DOHH2 (cell line): Measurements from ENCODE around the gene ISLR2.

Experiments
- H3F3A ChIP-seq: fragments of 200-600 bp; sonication (generic), shearing (Covaris generic); 2 replicates; pipeline ENCODE4 v1.6.0; 2016; ENCODE audit warnings: antibody characterized with exemption, mild to moderate bottlenecking; ENCODE audit not compliant: control insufficient read depth, insufficient read depth
- H3K27ac ChIP-seq: fragments of 200-600 bp; sonication (generic); 2 replicates; pipeline ENCODE4 v1.5.1; 2014; ENCODE audit warnings: low read depth, mild to moderate bottlenecking, low read length, moderate library complexity
- H3K27me3 ChIP-seq: fragments of 200-600 bp; sonication (generic); 2 replicates; pipeline ENCODE4 v1.6.1; 2014; ENCODE audit warnings: mild to moderate bottlenecking, low read length, mixed read lengths; ENCODE audit not compliant: control insufficient read depth
- H3K36me3 ChIP-seq: fragments of 200-600 bp; sonication (generic); 2 replicates; pipeline ENCODE4 v1.6.1; 2014; ENCODE audit warnings: mild to moderate bottlenecking, low read length, moderate library complexity, mixed read lengths; ENCODE audit not compliant: control insufficient read depth
- H3K4me1 ChIP-seq: fragments of 200-600 bp; sonication (generic); 2 replicates; pipeline ENCODE4 v1.6.1; 2014; ENCODE audit warnings: mild to moderate bottlenecking, low read length, mixed read lengths; ENCODE audit not compliant: control insufficient read depth
- H3K4me2 ChIP-seq: fragments of 200-600 bp; sonication (generic); 2 replicates; pipeline ENCODE4 v1.6.0; 2014; ENCODE audit warnings: mild to moderate bottlenecking, low read length, moderate library complexity
- H3K4me3 ChIP-seq: fragments of 200-600 bp; sonication (generic); 2 replicates; pipeline ENCODE4 v1.5.1; 2014; ENCODE audit warnings: mild to moderate bottlenecking, low read length, mixed read lengths
- H3K79me2 ChIP-seq: fragments of 200-600 bp; sonication (generic); 2 replicates; pipeline ENCODE4 v1.6.1; 2014; ENCODE audit warnings: mild to moderate bottlenecking, low read length, mixed read lengths; ENCODE audit not compliant: control insufficient read depth
- H3K9me2 ChIP-seq: fragments of 200-600 bp; sonication (generic); replicated peaks from 2 replicates; pipeline ENCODE4 v1.6.1; 2014; ENCODE audit warnings: mild to moderate bottlenecking, low read length, mixed read lengths; ENCODE audit not compliant: control insufficient read depth
- H3K9me3 ChIP-seq: fragments of 200-600 bp; sonication (generic); 2 replicates; pipeline ENCODE4 v1.6.1; 2014; ENCODE audit warnings: antibody characterized with exemption, low read length, mixed read lengths; ENCODE audit not compliant: control insufficient read depth, insufficient read depth
- H4K20me1 ChIP-seq: fragments of 200-600 bp; sonication (generic); 2 replicates; pipeline ENCODE4 v1.6.0; 2014; ENCODE audit warnings: low read depth, mild to moderate bottlenecking, antibody characterized with exemption, low read length, moderate library complexity; ENCODE audit not compliant: control insufficient read depth, insufficient read depth
- EZH2phosphoT487 ChIP-seq: fragments of 200-600 bp; sonication (generic); IDR thresholded peaks from 2 replicates; pipeline ENCODE4 v1.6.1; 2017; ENCODE audit warnings: borderline replicate concordance, mild to moderate bottlenecking, antibody characterized with exemption, low read length, moderate library complexity, mixed read lengths
- TF ChIP-seq, protein P1 (sequence below): fragments of 200-600 bp; sonication (generic); IDR thresholded peaks from one replicate; pipeline ENCODE4 v1.5.1; 2014; ENCODE audit warnings: antibody characterized with exemption, mild to moderate bottlenecking, low read depth, low read length; ENCODE audit not compliant: poor library complexity, severe bottlenecking

The ISLR2 gene

GRCh38 chr15:74170875-74171578 is 40.6 kb downstream of the ISLR2 start:
- H3K4me3 ChIP-seq: no peak overlapping the region
- no peaks in the 10 kb centered on the region for H3K27me3 ChIP-seq
- TF ChIP-seq EZH2phosphoT487: no peak
- TF ChIP-seq, protein P1, sequence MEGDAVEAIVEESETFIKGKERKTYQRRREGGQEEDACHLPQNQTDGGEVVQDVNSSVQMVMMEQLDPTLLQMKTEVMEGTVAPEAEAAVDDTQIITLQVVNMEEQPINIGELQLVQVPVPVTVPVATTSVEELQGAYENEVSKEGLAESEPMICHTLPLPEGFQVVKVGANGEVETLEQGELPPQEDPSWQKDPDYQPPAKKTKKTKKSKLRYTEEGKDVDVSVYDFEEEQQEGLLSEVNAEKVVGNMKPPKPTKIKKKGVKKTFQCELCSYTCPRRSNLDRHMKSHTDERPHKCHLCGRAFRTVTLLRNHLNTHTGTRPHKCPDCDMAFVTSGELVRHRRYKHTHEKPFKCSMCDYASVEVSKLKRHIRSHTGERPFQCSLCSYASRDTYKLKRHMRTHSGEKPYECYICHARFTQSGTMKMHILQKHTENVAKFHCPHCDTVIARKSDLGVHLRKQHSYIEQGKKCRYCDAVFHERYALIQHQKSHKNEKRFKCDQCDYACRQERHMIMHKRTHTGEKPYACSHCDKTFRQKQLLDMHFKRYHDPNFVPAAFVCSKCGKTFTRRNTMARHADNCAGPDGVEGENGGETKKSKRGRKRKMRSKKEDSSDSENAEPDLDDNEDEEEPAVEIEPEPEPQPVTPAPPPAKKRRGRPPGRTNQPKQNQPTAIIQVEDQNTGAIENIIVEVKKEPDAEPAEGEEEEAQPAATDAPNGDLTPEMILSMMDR: no peak
- no peaks in the 10 kb centered on the region for H4K20me1 ChIP-seq
- H3K9me3 ChIP-seq: no peaks in the 10 kb centered on the region
- H3K4me1 ChIP-seq: no peaks in the 10 kb centered on the region
- no peaks in the 10 kb centered on the region for H3K36me3 ChIP-seq
- H3F3A ChIP-seq: no peaks in the 10 kb centered on the region
- H3K4me2 ChIP-seq: no peak overlapping the region
- no peaks in the 10 kb centered on the region for H3K79me2 ChIP-seq
- H3K9me2 ChIP-seq: no peaks in the 10 kb centered on the region
- no peak overlapping the region for H3K27ac ChIP-seq

DNA sequence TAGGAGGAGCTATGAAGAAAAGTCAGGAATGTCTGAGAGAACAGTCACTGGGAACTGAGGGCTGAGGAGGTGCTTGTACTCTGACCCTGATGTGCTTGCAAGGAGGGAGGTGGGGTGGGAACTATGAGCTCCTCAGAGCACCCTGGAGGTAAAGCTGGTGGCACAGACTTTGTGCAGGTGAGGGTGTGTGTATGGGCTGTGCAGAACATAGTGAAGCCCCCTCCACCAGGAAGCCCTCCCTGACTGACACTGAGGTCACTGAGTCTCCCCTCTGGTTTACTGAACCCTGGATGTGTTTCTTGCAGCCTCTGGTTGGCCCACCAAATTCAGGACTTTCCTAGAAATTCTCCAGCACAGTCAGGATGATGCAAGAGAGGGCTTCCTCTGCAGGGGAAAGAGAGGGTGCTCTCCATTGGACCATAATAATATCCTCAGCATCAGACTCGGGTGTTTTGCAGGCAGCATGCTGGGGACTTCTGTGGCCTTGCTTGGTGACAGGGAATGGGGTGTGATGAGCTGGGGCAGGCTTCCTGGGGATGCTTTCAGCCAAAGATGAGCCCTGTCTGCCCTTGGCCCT is 41.7 kb downstream of the ISLR2 start:
- Histone ChIP-seq H3F3A (no peaks in the 10 kb centered on the region), H3K4me2 (no peak overlapping the region), H3K4me1 (no peaks in the 10 kb centered on the region), H3K9me3 (no peaks in the 10 kb centered on the region), H3K9me2 (no peaks in the 10 kb centered on the region), H3K27me3 (no peaks in the 10 kb centered on the region), H3K27ac (no peak overlapping the region), H3K36me3 (no peaks in the 10 kb centered on the region), H3K4me3 (no peak overlapping the region), H3K79me2 (no peaks in the 10 kb centered on the region), H4K20me1 (no peaks in the 10 kb centered on the region)
- no peak for TF ChIP-seq EZH2phosphoT487
- TF ChIP-seq, protein P1: no peak

GRCh38 chr15:74172701-74173379 is 42.5 kb downstream of the ISLR2 start:
- Histone ChIP-seq H3K4me3 (no peak overlapping the region), H3K9me3 (no peaks in the 10 kb centered on the region), H4K20me1 (no peaks in the 10 kb centered on the region), H3K79me2 (no peaks in the 10 kb centered on the region), H3K36me3 (no peaks in the 10 kb centered on the region), H3K4me2 (no peak overlapping the region), H3K4me1 (no peaks in the 10 kb centered on the region), H3K9me2 (no peaks in the 10 kb centered on the region), H3F3A (no peaks in the 10 kb centered on the region), H3K27me3 (no peaks in the 10 kb centered on the region), H3K27ac (no peak overlapping the region)
- TF ChIP-seq, protein P1: no peak
- no peak for TF ChIP-seq EZH2phosphoT487
